Uterus (tissue), 4 donors: ENCODE measurements around the gene GRSF1. TPM values are rescaled to one million over a fixed set of nuclear protein-coding genes. Genes with fewer than 3 reads are reported as not detected.

Source experiments
- DNase-seq, 2 donors: peaks; one replicate each; pipeline ENCODE4 v3.0.0-alpha.2; 2019 to 2020
- H3K27ac ChIP-seq, 2 donors: fragments of 200-600 bp; sonication (generic); 1 replicate in 1 of 2; 2 replicates in 1 of 2; pipeline ENCODE4 v1.5.1; 2016 to 2018
- H3K27me3 ChIP-seq, 2 donors: fragments of 200-600 bp; sonication (generic); one replicate each; pipeline ENCODE4 v1.5.1; 2018 to 2019; ENCODE audit warnings: control low read depth in 1 of 2
- H3K36me3 ChIP-seq, 2 donors: fragments of 200-600 bp; sonication (generic); one replicate each; pipeline ENCODE4 v1.5.1; 2019; ENCODE audit warnings: control low read depth in 1 of 2
- H3K4me1 ChIP-seq, 2 donors: fragments of 200-600 bp; sonication (generic); one replicate each; pipeline ENCODE4 v1.5.1; 2018 to 2019; ENCODE audit warnings: control low read depth in 1 of 2
- H3K4me3 ChIP-seq, 2 donors: fragments of 200-600 bp; sonication (generic); 1 replicate in 1 of 2; 2 replicates in 1 of 2; pipeline ENCODE4 v1.5.1; 2018 to 2019; ENCODE audit warnings: mild to moderate bottlenecking in 1 of 2
- H3K9me3 ChIP-seq, 2 donors: fragments of 200-600 bp; sonication (generic); one replicate each; pipeline ENCODE4 v1.5.1; 2019; ENCODE audit warnings: control low read depth in 1 of 2
- CTCF ChIP-seq, 4 experiments: fragments of 200-600 bp in 2 of 4; fragments of 450-650 bp in 2 of 4; sonication (generic) in 2 of 4; IDR thresholded peaks; one replicate each; pipeline ENCODE4 v1.5.1; 2016 to 2019; ENCODE audit warnings: antibody characterized with exemption in 4 of 4, mild to moderate bottlenecking in 2 of 4, moderate library complexity in 1 of 4
- POLR2A ChIP-seq, 2 donors: fragments of 450-650 bp; IDR thresholded peaks; one replicate each; pipeline ENCODE4 v1.6.1; 2016; ENCODE audit warnings: antibody characterized with exemption in 2 of 2, mild to moderate bottlenecking in 1 of 2, moderate library complexity in 1 of 2
- intact Hi-C: fragments of 100-400 bp; cut with DNase I; formaldehyde crosslinking; loops from one replicate; pipeline ENCODE4 v1.15.1; 2023; ENCODE audit warnings: low total_unique reads
- total RNA-seq, 4 donors: library from RNA; depleted of rRNA in 3 of 4; stranded (reverse); fragments of >200 nt in 3 of 4; gene quantifications; one replicate each; pipeline versions ENCODE4 v1.1.0 to v1.2.4, GENCODE V29; 2014 to 2023
- donor health status: DM: yes; HTN: yes; CAD: no.

GRSF1 gene
- total RNA-seq, 4 donors from 2014 or later, result 25.4 to 82.0 (median 37.1) TPM

GRCh38 chr4:70855464-70855863, 15.8 kb upstream of the GRSF1 start:
- no peaks in the 10 kb centered on the region for H3K9me3 ChIP-seq
- H3K27ac ChIP-seq, result no peak overlapping the region
- no peak for TF ChIP-seq POLR2A (IDR thresholded peaks at IDR 0.05)
- TF ChIP-seq CTCF (IDR thresholded peaks at IDR 0.05), result no peak
- H3K27me3 ChIP-seq, result no peaks in the 10 kb centered on the region
- no peaks in the 10 kb centered on the region for H3K4me1 ChIP-seq
- DNase-seq, result no peak
- H3K36me3 ChIP-seq, result no peaks in the 10 kb centered on the region
- no peak overlapping the region for H3K4me3 ChIP-seq
- intact Hi-C loops, result no loop called here

GRCh38 chr4:70849291-70849690, 9.6 kb upstream of the GRSF1 start:
- Histone ChIP-seq H3K4me1 (no peaks in the 10 kb centered on the region), H3K9me3 (no peaks in the 10 kb centered on the region), H3K27me3 (no peaks in the 10 kb centered on the region), H3K36me3 (no peaks in the 10 kb centered on the region), H3K4me3 (no peak overlapping the region), H3K27ac (no peak overlapping the region)
- intact Hi-C loops, result no loop called here
- TF ChIP-seq POLR2A (IDR thresholded peaks at IDR 0.05), result no peak
- no peak for TF ChIP-seq CTCF (IDR thresholded peaks at IDR 0.05)
- DNase-seq, result no peak

DNA sequence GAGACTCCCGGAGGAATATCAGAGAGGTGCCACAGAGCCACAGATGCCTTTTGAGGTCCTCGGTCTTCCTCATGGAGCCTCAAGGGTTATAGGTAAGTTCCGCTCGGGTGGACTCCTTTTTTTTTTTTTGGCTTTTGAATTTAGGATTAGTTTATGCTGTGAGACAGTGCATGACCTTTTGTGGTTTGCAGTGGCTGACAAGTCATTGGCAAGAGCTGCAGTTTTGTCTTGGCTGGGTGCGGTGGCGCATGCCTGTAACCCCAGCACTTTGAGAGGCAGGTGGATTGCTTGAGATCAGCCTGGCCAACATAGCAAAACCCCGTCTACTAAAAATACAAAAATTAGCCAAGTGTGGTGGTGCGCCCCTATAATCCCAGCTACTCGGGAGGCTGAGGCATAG, 4.5 kb upstream of the GRSF1 start:
- DNase-seq, result no peak
- TF ChIP-seq CTCF (IDR thresholded peaks at IDR 0.05), result no peak
- no peak for TF ChIP-seq POLR2A (IDR thresholded peaks at IDR 0.05)
- no peaks in the 10 kb centered on the region for H3K27me3 ChIP-seq
- H3K36me3 ChIP-seq, result no peaks in the 10 kb centered on the region
- H3K4me3 ChIP-seq, result no peak overlapping the region
- H3K27ac ChIP-seq, result no peak overlapping the region
- H3K9me3 ChIP-seq, result no peaks in the 10 kb centered on the region
- H3K4me1 ChIP-seq, result no peaks in the 10 kb centered on the region
- intact Hi-C loops, result no loop called here

GRCh38 chr4:70842761-70843435, 3.2 kb upstream of the GRSF1 start:
- Histone ChIP-seq H3K4me1 (no peaks in the 10 kb centered on the region), H3K4me3 (no peak overlapping the region), H3K9me3 (no peaks in the 10 kb centered on the region), H3K27ac (no peak overlapping the region), H3K36me3 (no peaks in the 10 kb centered on the region), H3K27me3 (no peaks in the 10 kb centered on the region)
- TF ChIP-seq POLR2A (IDR thresholded peaks at IDR 0.05), result no peak
- TF ChIP-seq CTCF (IDR thresholded peaks at IDR 0.05), result no peak
- intact Hi-C loops, result no loop called here
- DNase-seq, result no peak

- no peaks in the 10 kb centered on the region for H3K9me3 ChIP-seq
These were observed 2.3 kb upstream of the GRSF1 start for GRCh38 chr4:70841951-70842350.

More at GRCh38 chr4:70841951-70842350, 2.3 kb upstream of the GRSF1 start:
- intact Hi-C loops, result no loop called here
- no peak for DNase-seq
- H3K4me1 ChIP-seq, result no peaks in the 10 kb centered on the region
- TF ChIP-seq CTCF (IDR thresholded peaks at IDR 0.05) (no peak), POLR2A (IDR thresholded peaks at IDR 0.05) (no peak)
- no peak overlapping the region for H3K27ac ChIP-seq
- no peak overlapping the region for H3K4me3 ChIP-seq
- H3K27me3 ChIP-seq, result no peaks in the 10 kb centered on the region
- no peaks in the 10 kb centered on the region for H3K36me3 ChIP-seq
